ENCODE results near the gene SEC23IP. TPM values are rescaled to one million over a fixed set of nuclear protein-coding genes. Genes with fewer than 3 reads are reported as not detected.

The SEC23IP gene
- total RNA-seq, 4 donors from 2014 or later = 20.5 to 51.7 (median 31.8) TPM

GRCh38 chr10:119988333-119988732 is 95.8 kb downstream of the SEC23IP start:
- intact Hi-C loops (cut with DNase I; ENCODE audit: low total_unique reads) = no loop called here
- Histone ChIP-seq H3K4me3 (no peak overlapping the region), H3K27me3 (no peaks in the 10 kb centered on the region), H3K4me1 (no peaks in the 10 kb centered on the region), H3K27ac (no peak overlapping the region), H3K9me3 (no peaks in the 10 kb centered on the region), H3K36me3 (no peaks in the 10 kb centered on the region)
- in situ Hi-C loops (cut with MboI; ENCODE audit: low pct_ligation_motif_present in 1 of 4, low pct_unique_long_range_greater_than_20kb in 1 of 4, low sequenced_read_pairs in 3 of 4) = no loop called here
- WGBS, 2 donors (ENCODE audit: low coverage in 1 of 2) = 86 to 100% methylated on average over 1 of the region's 1 CpG
- TF ChIP-seq POLR2AphosphoS5 (IDR thresholded peaks at IDR 0.05) (no peak), EP300 (IDR thresholded peaks at IDR 0.05; ENCODE audit: low read depth) (no peak), POLR2A (IDR thresholded peaks at IDR 0.05) (no peak)
- TF ChIP-seq, protein P1, sequence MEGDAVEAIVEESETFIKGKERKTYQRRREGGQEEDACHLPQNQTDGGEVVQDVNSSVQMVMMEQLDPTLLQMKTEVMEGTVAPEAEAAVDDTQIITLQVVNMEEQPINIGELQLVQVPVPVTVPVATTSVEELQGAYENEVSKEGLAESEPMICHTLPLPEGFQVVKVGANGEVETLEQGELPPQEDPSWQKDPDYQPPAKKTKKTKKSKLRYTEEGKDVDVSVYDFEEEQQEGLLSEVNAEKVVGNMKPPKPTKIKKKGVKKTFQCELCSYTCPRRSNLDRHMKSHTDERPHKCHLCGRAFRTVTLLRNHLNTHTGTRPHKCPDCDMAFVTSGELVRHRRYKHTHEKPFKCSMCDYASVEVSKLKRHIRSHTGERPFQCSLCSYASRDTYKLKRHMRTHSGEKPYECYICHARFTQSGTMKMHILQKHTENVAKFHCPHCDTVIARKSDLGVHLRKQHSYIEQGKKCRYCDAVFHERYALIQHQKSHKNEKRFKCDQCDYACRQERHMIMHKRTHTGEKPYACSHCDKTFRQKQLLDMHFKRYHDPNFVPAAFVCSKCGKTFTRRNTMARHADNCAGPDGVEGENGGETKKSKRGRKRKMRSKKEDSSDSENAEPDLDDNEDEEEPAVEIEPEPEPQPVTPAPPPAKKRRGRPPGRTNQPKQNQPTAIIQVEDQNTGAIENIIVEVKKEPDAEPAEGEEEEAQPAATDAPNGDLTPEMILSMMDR (IDR thresholded peaks at IDR 0.05) = no peak
- DNase-seq = no peak

DNA sequence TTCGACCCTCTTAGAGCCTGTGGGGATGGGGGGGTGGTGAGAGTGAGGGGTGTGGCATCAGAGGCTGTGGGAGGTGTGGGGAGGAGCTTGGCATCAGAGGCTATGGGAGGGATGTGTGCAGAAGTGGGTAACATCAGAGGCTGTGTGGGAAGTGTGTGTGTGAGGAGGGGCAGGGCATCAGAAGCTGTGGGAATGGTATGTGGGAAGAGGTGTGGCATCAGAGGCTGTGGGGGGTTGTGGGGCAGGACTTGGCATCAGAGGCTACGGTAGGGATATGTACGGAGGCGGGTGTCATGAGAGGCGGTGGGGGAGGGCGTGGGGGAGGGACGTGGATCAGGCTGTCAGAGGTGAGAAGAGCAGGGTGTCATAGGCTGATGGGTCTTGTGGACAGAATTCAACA is 97.4 kb downstream of the SEC23IP start:
- no peaks in the 10 kb centered on the region for H3K27me3 ChIP-seq
- no peaks in the 10 kb centered on the region for H3K9me3 ChIP-seq
- in situ Hi-C loops (cut with MboI; ENCODE audit: low pct_ligation_motif_present in 1 of 4, low pct_unique_long_range_greater_than_20kb in 1 of 4, low sequenced_read_pairs in 3 of 4) (no loop called here), intact Hi-C loops (cut with DNase I; ENCODE audit: low total_unique reads) (no loop called here)
- DNase-seq = no peak
- H3K4me1 ChIP-seq = no peaks in the 10 kb centered on the region
- no peaks in the 10 kb centered on the region for H3K36me3 ChIP-seq
- H3K4me3 ChIP-seq = no peak overlapping the region
- TF ChIP-seq EP300 (IDR thresholded peaks at IDR 0.05; ENCODE audit: low read depth) = no peak
- no peak for TF ChIP-seq POLR2A (IDR thresholded peaks at IDR 0.05)
- TF ChIP-seq, protein P1 (IDR thresholded peaks at IDR 0.05) = no peak
- no peak for TF ChIP-seq POLR2AphosphoS5 (IDR thresholded peaks at IDR 0.05)
- H3K27ac ChIP-seq = no peak overlapping the region
- WGBS, 2 donors (ENCODE audit: low coverage in 1 of 2) = 77 to 83% methylated on average over 3 to 7 of the region's 7 CpGs

DNA sequence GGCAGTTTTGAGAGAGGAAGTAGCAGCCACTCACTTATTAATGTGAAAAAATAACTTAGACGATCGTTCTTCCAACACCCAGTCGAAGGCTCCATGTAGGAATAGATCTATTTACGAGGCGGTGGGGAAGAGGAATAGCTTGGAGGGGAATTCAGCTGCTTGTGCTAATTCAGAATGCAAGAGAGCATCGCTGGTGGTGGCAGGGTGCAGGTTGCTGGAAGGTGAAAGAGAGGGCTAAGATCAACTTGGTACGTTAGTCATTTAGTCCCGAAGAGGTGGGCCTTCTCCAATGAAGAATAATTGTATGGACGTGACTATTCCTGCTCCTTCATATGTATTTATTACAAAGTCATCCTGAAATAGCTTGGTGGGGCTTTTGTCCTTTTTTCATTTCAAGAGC is 98.5 kb downstream of the SEC23IP start:
- TF ChIP-seq POLR2A (IDR thresholded peaks at IDR 0.05) = no peak
- TF ChIP-seq, protein P1 (IDR thresholded peaks at IDR 0.05) = no peak
- no peak for TF ChIP-seq EP300 (IDR thresholded peaks at IDR 0.05; ENCODE audit: low read depth)
- TF ChIP-seq POLR2AphosphoS5 (IDR thresholded peaks at IDR 0.05) = no peak
- DNase-seq = no peak
- Histone ChIP-seq H3K27me3 (no peaks in the 10 kb centered on the region), H3K36me3 (no peaks in the 10 kb centered on the region), H3K4me1 (no peaks in the 10 kb centered on the region), H3K4me3 (no peak overlapping the region), H3K27ac (no peak overlapping the region), H3K9me3 (peaks cover 4 to 9% of the 10 kb centered on the region in 2 donors)
- in situ Hi-C loops (cut with MboI; ENCODE audit: low pct_ligation_motif_present in 1 of 4, low pct_unique_long_range_greater_than_20kb in 1 of 4, low sequenced_read_pairs in 3 of 4) = no loop called here
- intact Hi-C loops (cut with DNase I; ENCODE audit: low total_unique reads) = no loop called here
- 68 to 70% methylated on average over 9 of the region's 9 CpGs for WGBS, 2 donors (ENCODE audit: low coverage in 1 of 2)

DNA sequence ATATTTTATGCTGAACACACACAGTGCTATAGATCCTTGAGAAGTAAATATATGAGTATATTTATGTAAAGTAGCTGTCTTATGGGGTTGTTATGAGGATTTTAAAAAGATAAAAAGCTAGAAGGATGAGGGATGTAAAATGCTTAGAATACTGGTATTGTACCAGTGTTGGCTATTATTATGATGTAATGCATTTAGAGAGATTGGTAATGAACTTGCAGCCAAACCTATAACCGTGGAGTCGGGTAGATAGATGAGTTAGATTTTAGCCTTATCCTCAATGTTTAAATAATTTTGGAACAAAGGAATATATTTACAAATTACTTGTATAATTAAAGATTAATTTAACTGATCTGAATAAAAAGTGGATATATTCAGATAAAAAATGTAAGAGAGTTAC is 99.3 kb downstream of the SEC23IP start:
- no peak for DNase-seq
- Histone ChIP-seq H3K27me3 (no peaks in the 10 kb centered on the region), H3K36me3 (no peaks in the 10 kb centered on the region), H3K27ac (no peak overlapping the region), H3K4me3 (no peak overlapping the region), H3K9me3 (peaks cover 4 to 12% of the 10 kb centered on the region in 2 donors), H3K4me1 (peaks cover 0 to 4% (median 1%) of the 10 kb centered on the region in 4 donors)
- intact Hi-C loops (cut with DNase I; ENCODE audit: low total_unique reads) = no loop called here
- WGBS, 2 donors (ENCODE audit: low coverage in 1 of 2) = 88 to 100% methylated on average over 2 of the region's 2 CpGs
- in situ Hi-C loops (cut with MboI; ENCODE audit: low pct_ligation_motif_present in 1 of 4, low pct_unique_long_range_greater_than_20kb in 1 of 4, low sequenced_read_pairs in 3 of 4) = no loop called here
- TF ChIP-seq, protein P1 (IDR thresholded peaks at IDR 0.05) = no peak
- TF ChIP-seq EP300 (IDR thresholded peaks at IDR 0.05; ENCODE audit: low read depth) (no peak), POLR2AphosphoS5 (IDR thresholded peaks at IDR 0.05) (no peak), POLR2A (IDR thresholded peaks at IDR 0.05) (no peak)

Small RNA genes within 50 kb of the gene (small RNA-seq; reads per million reads assigned to genes)
- 0 to 0.53 (median 0) reads per million in 4 donors for gene MIR4682

Other genes with a start within 250 kb of the SEC23IP start
- 10 to 100 TPM; 22.5 to 85.7 (median 32.4) TPM for gene BAG3, start 241.3 kb upstream of the SEC23IP start, total RNA-seq
- gene INPP5F, start 166.7 kb upstream of the SEC23IP start, total RNA-seq = 10 to 100 TPM; 11.6 to 24.6 (median 16.6) TPM
- 10 to 100 TPM; 26.2 to 44.4 (median 35.5) TPM for gene MCMBP, start 19.9 kb upstream of the SEC23IP start, total RNA-seq

Measured in transverse colon (tissue), 4 donors.